ENCODE results near the gene MELTF. TPM values are rescaled to one million over a fixed set of nuclear protein-coding genes. Genes with fewer than 3 reads are reported as not detected.

The MELTF gene
- total and polyA plus RNA-seq, 9 of the 15 experiments (the other 6 are each of a cell fraction or from before 2014, with no cell fraction given) = 0.35 to 10.5 (median 4.5) TPM

- TF ChIP-seq ZNF395 (CRISPR knock-in tag; IDR thresholded peaks at IDR 0.05) (peak; percentile 65; the same call in 1 of the 2 replicates), HNRNPL (IDR thresholded peaks at IDR 0.05; ENCODE audit: low read depth, low read length) (peak; percentile 41; the same call in 1 of the 2 replicates), CTBP1 (IDR thresholded peaks at IDR 0.05; ENCODE audit: borderline replicate concordance) (peak; percentile 73), GATAD2B (IDR thresholded peaks at IDR 0.05; ENCODE audit: borderline replicate concordance) (peak; percentile 84), UBTF (IDR thresholded peaks at IDR 0.05; ENCODE audit: borderline replicate concordance in 1 of 2, low read depth in 2 of 2, low read length in 2 of 2) (peak in 1 of 2 experiments; percentile 81; a peak in 2 of 4 replicates), ZNF140 (CRISPR knock-in tag; IDR thresholded peaks at IDR 0.05) (no peak), GABPB1 (CRISPR knock-in tag; IDR thresholded peaks at IDR 0.05) (0 out of 2 replicates have a peak, but pooled peaks have one; percentile 9), E2F3 (CRISPR knock-in tag; IDR thresholded peaks at IDR 0.05) (peak; percentile 86; the same call in 1 of the 2 replicates), ZBTB1 (CRISPR knock-in tag; IDR thresholded peaks at IDR 0.05; ENCODE audit: borderline replicate concordance, low read depth) (peak; percentile 88), ZNF551 (CRISPR knock-in tag; IDR thresholded peaks at IDR 0.05) (no peak), ZNF184 (CRISPR knock-in tag; IDR thresholded peaks at IDR 0.05) (no peak), REST (IDR thresholded peaks at IDR 0.05; ENCODE audit: borderline replicate concordance) (peak; percentile 50; the same call in 1 of the 2 replicates), REST (CRISPR knock-in tag; IDR thresholded peaks at IDR 0.05; ENCODE audit: low read depth) (no peak)
- TF ChIP-seq, protein P1, sequence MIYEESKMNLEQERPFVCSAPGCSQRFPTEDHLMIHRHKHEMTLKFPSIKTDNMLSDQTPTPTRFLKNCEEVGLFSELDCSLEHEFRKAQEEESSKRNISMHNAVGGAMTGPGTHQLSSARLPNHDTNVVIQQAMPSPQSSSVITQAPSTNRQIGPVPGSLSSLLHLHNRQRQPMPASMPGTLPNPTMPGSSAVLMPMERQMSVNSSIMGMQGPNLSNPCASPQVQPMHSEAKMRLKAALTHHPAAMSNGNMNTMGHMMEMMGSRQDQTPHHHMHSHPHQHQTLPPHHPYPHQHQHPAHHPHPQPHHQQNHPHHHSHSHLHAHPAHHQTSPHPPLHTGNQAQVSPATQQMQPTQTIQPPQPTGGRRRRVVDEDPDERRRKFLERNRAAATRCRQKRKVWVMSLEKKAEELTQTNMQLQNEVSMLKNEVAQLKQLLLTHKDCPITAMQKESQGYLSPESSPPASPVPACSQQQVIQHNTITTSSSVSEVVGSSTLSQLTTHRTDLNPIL (CRISPR knock-in tag; IDR thresholded peaks at IDR 0.05) = no peak
Measured at GRCh38 chr3:197002701-197003454, 26.7 kb downstream of the MELTF start (continued).

Measured in K562 (cell line).